ENCODE measurements around the gene FKBP1A. TPM values are rescaled to one million over a fixed set of nuclear protein-coding genes. Genes with fewer than 3 reads are reported as not detected.

Gene FKBP1A
- total RNA-seq, 1 experiment from 2014 or later, result 196 TPM

DNA sequence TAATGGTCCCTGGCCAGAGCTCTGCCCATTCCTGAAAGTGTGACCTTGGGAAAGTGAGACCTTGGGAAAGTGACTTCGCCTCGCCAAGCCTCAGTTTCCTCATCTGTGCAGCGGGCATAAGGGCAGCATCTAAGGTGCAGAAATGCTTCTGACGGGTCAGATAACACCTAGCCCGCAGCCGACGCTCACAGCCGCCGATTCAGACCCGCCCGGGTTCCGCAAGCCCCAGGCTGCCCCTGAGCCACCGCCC lies 486 bp downstream of the FKBP1A start:
- peaks cover 38% of the 10 kb centered on the region for H3K27me3 Mint-ChIP-seq (ENCODE audit: low read depth)
- no peak overlapping the region for H2BK15ac ChIP-seq (ENCODE audit: low read depth, low read length)
- no peak overlapping the region for H2AK5ac ChIP-seq (ENCODE audit: insufficient read length, low read length)
- H2BK5ac ChIP-seq (ENCODE audit: insufficient read length, low read length), result no peak overlapping the region
- H4K91ac ChIP-seq (ENCODE audit: insufficient read length, low read depth, low read length), result no peak overlapping the region
- peak overlapping the region; percentile 39; the same call in 1 of the 2 replicates for H3K14ac ChIP-seq (ENCODE audit: insufficient read depth, low read length)
- H4K5ac ChIP-seq (ENCODE audit: insufficient read length, low read depth, low read length), result no peak overlapping the region
- no peaks in the 10 kb centered on the region; a peak in 2 of 5 replicates for H3K9me3 Mint-ChIP-seq
- H3K27ac Mint-ChIP-seq, result peak overlapping the region in 2 of 3 experiments; percentile 62 to 80; a peak in 2 of 7 replicates
- no peak overlapping the region for H3T11ph ChIP-seq (ENCODE audit: low read length)
- H2BK20ac ChIP-seq (ENCODE audit: low read depth, low read length, poor library complexity, severe bottlenecking), result no peak overlapping the region
- peaks cover 6% of the 10 kb centered on the region for H4K20me1 ChIP-seq (ENCODE audit: control insufficient read depth, insufficient read depth, insufficient read length)
- no CpG with 5 or more reads among the region's 13 CpGs for WGBS (ENCODE audit: extremely low coverage, insufficient read length, low lambda C conversion rate)
- TF ChIP-seq, protein P1, sequence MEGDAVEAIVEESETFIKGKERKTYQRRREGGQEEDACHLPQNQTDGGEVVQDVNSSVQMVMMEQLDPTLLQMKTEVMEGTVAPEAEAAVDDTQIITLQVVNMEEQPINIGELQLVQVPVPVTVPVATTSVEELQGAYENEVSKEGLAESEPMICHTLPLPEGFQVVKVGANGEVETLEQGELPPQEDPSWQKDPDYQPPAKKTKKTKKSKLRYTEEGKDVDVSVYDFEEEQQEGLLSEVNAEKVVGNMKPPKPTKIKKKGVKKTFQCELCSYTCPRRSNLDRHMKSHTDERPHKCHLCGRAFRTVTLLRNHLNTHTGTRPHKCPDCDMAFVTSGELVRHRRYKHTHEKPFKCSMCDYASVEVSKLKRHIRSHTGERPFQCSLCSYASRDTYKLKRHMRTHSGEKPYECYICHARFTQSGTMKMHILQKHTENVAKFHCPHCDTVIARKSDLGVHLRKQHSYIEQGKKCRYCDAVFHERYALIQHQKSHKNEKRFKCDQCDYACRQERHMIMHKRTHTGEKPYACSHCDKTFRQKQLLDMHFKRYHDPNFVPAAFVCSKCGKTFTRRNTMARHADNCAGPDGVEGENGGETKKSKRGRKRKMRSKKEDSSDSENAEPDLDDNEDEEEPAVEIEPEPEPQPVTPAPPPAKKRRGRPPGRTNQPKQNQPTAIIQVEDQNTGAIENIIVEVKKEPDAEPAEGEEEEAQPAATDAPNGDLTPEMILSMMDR (conservative IDR thresholded peaks at IDR 0.05), result no peak
- no peaks in the 10 kb centered on the region for H3K9me3 ChIP-seq (ENCODE audit: control insufficient read depth, low read depth, low read length)
- peaks cover 40% of the 10 kb centered on the region; the same call in 1 of the 2 replicates for H3K79me2 ChIP-seq (ENCODE audit: insufficient read depth, low read length)
- H3K4ac ChIP-seq (ENCODE audit: low read depth, low read length), result no peak overlapping the region
- H3K79me1 ChIP-seq (ENCODE audit: insufficient read depth, low read depth, low read length, poor library complexity, severe bottlenecking), result peaks cover 5% of the 10 kb centered on the region
- peaks cover 19% of the 10 kb centered on the region; the same call in 1 of the 2 replicates for H3K4me1 ChIP-seq (ENCODE audit: insufficient read depth, low read length)
- DNase-seq, result no peak
- no peaks in the 10 kb centered on the region; the same call in 1 of the 2 replicates for H3K27me3 ChIP-seq (ENCODE audit: insufficient read depth, low read length)
- H2BK12ac ChIP-seq (ENCODE audit: insufficient read length, low read depth, low read length), result no peak overlapping the region
- peak overlapping the region; percentile 99 for H3K4me2 ChIP-seq (ENCODE audit: insufficient read depth, insufficient read length, low read length)
- H2AFZ ChIP-seq (ENCODE audit: low read length), result no peak overlapping the region
- no peak overlapping the region for H4K8ac ChIP-seq (replicated peaks; ENCODE audit: insufficient read length, low read depth, low read length)
- peak overlapping the region; percentile 88 to 94 for H3K4me3 Mint-ChIP-seq
- H3K23me2 ChIP-seq (ENCODE audit: insufficient read length, low read depth, low read length, poor library complexity, severe bottlenecking), result peaks cover 13% of the 10 kb centered on the region
- no peak overlapping the region for H3K23ac ChIP-seq (ENCODE audit: insufficient read length, low read depth, low read length)
- H3K4me1 Mint-ChIP-seq, result peaks cover 32 to 40% of the 10 kb centered on the region in 2 experiments
- H2BK120ac ChIP-seq (ENCODE audit: low read depth, low read length, poor library complexity, severe bottlenecking), result no peak overlapping the region
- peak overlapping the region; percentile 45 for H3K9ac ChIP-seq (ENCODE audit: extremely low read depth, insufficient read length, low read length)
- H3K36me3 Mint-ChIP-seq (ENCODE audit: insufficient read depth in 1 of 3, low read depth in 3 of 3), result peaks cover 0 to 5% (median 3%) of the 10 kb centered on the region in 3 experiments; a peak in 4 of 7 replicates
- no peak overlapping the region for H3K18ac ChIP-seq (ENCODE audit: insufficient read length, low read depth, low read length)
- no peak overlapping the region for H3K27ac ChIP-seq (ENCODE audit: insufficient read length, low read depth, low read length)
- no peak overlapping the region for H3K56ac ChIP-seq (ENCODE audit: insufficient read length, low read depth, low read length)

All from H9 (cell line).